HEK293T (cell line): Measurements from ENCODE around the gene HUWE1.

Experiments
- ARNT ChIP-seq: fragments of 450-650 bp; IDR thresholded peaks from 2 replicates; pipeline ENCODE4 v1.6.1; 2017; ENCODE audit warnings: mild to moderate bottlenecking
- BHLHE40 ChIP-seq: fragments of 450-650 bp; IDR thresholded peaks from 2 replicates; pipeline ENCODE4 v1.6.1; 2016; ENCODE audit warnings: mild to moderate bottlenecking, moderate library complexity, borderline replicate concordance
- ELF4 ChIP-seq: fragments of 450-650 bp; IDR thresholded peaks from 2 replicates; pipeline ENCODE4 v1.6.1; 2017; ENCODE audit warnings: antibody characterized with exemption
- FOXA1 ChIP-seq: fragments of 450-650 bp; IDR thresholded peaks from 2 replicates; pipeline ENCODE4 v1.6.1; 2016; ENCODE audit warnings: mild to moderate bottlenecking
- FOXK2 ChIP-seq: fragments of 450-650 bp; IDR thresholded peaks from 2 replicates; pipeline ENCODE4 v1.6.1; 2016; ENCODE audit warnings: mild to moderate bottlenecking
- FOXM1 ChIP-seq: fragments of 450-650 bp; IDR thresholded peaks from 2 replicates; pipeline ENCODE4 v1.6.1; 2017; ENCODE audit warnings: mild to moderate bottlenecking, borderline replicate concordance
- HDGF ChIP-seq: fragments of 450-650 bp; IDR thresholded peaks from 2 replicates; pipeline ENCODE4 v1.6.1; 2017; ENCODE audit warnings: antibody characterized with exemption, borderline replicate concordance
- L3MBTL2 ChIP-seq: fragments of 450-650 bp; conservative IDR thresholded peaks from 2 replicates; pipeline ENCODE4 v1.6.1; 2016; ENCODE audit warnings: mild to moderate bottlenecking
- LEF1 ChIP-seq: fragments of 450-650 bp; IDR thresholded peaks from 2 replicates; pipeline ENCODE4 v1.6.1; 2017; ENCODE audit warnings: mild to moderate bottlenecking, borderline replicate concordance
- SP1 ChIP-seq: fragments of 450-650 bp; IDR thresholded peaks from 2 replicates; pipeline ENCODE4 v1.6.1; 2017
- SUZ12 ChIP-seq: fragments of 450-650 bp; IDR thresholded peaks from 2 replicates; pipeline ENCODE4 v1.6.1; 2016; ENCODE audit warnings: mild to moderate bottlenecking
- TARDBP ChIP-seq: fragments of 450-650 bp; IDR thresholded peaks from 2 replicates; pipeline ENCODE4 v1.6.1; 2016
- ZNF384 ChIP-seq: fragments of 450-650 bp; IDR thresholded peaks from 2 replicates; pipeline ENCODE4 v1.6.1; 2016
- TF ChIP-seq, protein P1 (sequence below): fragments of 450-650 bp; IDR thresholded peaks from 2 replicates; pipeline ENCODE4 v1.6.1; 2016

DNA sequence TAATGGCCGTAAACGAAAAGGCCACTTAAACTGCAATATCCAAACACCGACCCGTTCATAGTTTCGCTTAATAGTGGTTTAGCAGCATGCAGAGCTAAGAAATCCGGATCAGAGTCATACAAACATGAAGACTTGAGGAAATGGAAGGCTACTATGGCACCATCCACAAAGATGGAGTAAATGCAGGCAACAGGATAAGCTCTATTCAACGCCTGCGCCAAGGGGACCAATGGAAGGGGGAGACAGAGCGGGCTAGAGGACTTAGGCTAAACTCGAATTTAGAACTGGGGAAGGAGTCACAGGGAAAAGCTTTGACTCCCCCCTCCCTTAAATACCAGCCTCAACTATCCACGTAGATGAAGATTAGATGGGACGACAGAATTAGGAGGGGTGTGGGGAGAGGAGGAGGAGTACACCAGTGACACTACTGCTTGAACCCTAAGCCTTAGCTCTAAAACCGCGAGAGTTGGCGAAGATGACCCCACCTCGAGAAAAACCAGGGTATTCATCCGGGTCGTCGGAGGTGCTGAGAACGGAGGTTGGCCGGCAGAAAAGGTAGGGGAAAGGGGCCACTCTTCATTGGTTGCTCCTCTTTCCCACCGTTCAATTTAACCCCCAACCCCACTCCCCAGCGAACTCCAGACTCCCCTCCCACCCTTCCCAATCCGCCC is 3.5 kb downstream of the HUWE1 start:
- no peak for TF ChIP-seq ARNT
- no peak for TF ChIP-seq BHLHE40
- TF ChIP-seq SP1, result no peak
- TF ChIP-seq TARDBP, result no peak
- TF ChIP-seq FOXK2, result no peak
- TF ChIP-seq, protein P1, sequence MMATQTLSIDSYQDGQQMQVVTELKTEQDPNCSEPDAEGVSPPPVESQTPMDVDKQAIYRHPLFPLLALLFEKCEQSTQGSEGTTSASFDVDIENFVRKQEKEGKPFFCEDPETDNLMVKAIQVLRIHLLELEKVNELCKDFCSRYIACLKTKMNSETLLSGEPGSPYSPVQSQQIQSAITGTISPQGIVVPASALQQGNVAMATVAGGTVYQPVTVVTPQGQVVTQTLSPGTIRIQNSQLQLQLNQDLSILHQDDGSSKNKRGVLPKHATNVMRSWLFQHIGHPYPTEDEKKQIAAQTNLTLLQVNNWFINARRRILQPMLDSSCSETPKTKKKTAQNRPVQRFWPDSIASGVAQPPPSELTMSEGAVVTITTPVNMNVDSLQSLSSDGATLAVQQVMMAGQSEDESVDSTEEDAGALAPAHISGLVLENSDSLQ, result no peak
- TF ChIP-seq L3MBTL2, result no peak
- no peak for TF ChIP-seq ELF4
- TF ChIP-seq FOXA1, result no peak
- no peak for TF ChIP-seq FOXM1
- TF ChIP-seq LEF1, result no peak
- TF ChIP-seq ZNF384, result no peak
- no peak for TF ChIP-seq HDGF
- TF ChIP-seq SUZ12, result no peak
